CD4-positive, alpha-beta T cell (primary cell): ENCODE results near the gene MVP. TPM values are rescaled to one million over a fixed set of nuclear protein-coding genes. Genes with fewer than 3 reads are reported as not detected.
A peak's percentile ranks its signal among the peaks of the same experiment; 100 is the strongest.

Experiments
- ATAC-seq: fragments of 200-7000 bp; cut with Tn5 transposase; one replicate; pipeline ENCODE4 v1.10.0; 2022; ENCODE audit warnings: mild to moderate bottlenecking; ENCODE audit not compliant: poor library complexity
- CTCF ChIA-PET: fragments of 350-600 bp; sonication (Branson Sonifier 250); formaldehyde crosslinking; loops from one replicate; lab custom pipeline; 2021; ENCODE audit warnings: antibody characterized with exemption, inconsistent platforms; lab: Charles Lee
- POLR2A ChIA-PET: fragments of 350-600 bp; sonication (Branson Sonifier 250); formaldehyde crosslinking; loops from one replicate; lab custom pipeline; 2021; ENCODE audit warnings: antibody characterized with exemption, inconsistent platforms; lab: Charles Lee
- DNase-seq, 14 experiments: peaks; one replicate each; pipeline ENCODE4 v3.0.0-alpha.2; 2013 to 2020; ENCODE audit warnings: mixed read lengths in 2 of 14
- H3K27ac ChIP-seq, 2 donors: one replicate each; pipeline versions ENCODE4 v1.5.1 to v1.7.0; 2013; ENCODE audit warnings: low read length in 2 of 2, low read depth in 1 of 2, mild to moderate bottlenecking in 1 of 2
- H3K27me3 ChIP-seq, 2 experiments: 1 replicate in 1 of 2; 2 replicates in 1 of 2; pipeline versions ENCODE4 v1.6.1 to v1.7.0; 2013; ENCODE audit warnings: low read length in 2 of 2, control low read depth in 1 of 2, mild to moderate bottlenecking in 1 of 2, moderate library complexity in 1 of 2; ENCODE audit not compliant: insufficient read depth in 2 of 2, control insufficient read depth in 1 of 2
- H3K36me3 ChIP-seq: one replicate; pipeline ENCODE4 v1.6.1; 2013; ENCODE audit warnings: low read length, control low read depth; ENCODE audit not compliant: insufficient read depth
- H3K4me1 ChIP-seq: one replicate; pipeline ENCODE4 v1.6.1; 2013; ENCODE audit warnings: low read length, control low read depth; ENCODE audit not compliant: insufficient read depth
- H3K4me3 ChIP-seq: one replicate; pipeline ENCODE4 v1.5.1; 2013; ENCODE audit warnings: mild to moderate bottlenecking, low read length, moderate library complexity
- H3K9me3 ChIP-seq, 2 experiments: 1 replicate in 1 of 2; 2 replicates in 1 of 2; pipeline versions ENCODE4 v1.6.1 to v1.7.0; 2013; ENCODE audit warnings: low read length in 2 of 2, mild to moderate bottlenecking in 2 of 2, control low read depth in 1 of 2, moderate library complexity in 1 of 2; ENCODE audit not compliant: control insufficient read depth in 1 of 2, insufficient read depth in 1 of 2
- H3K27ac Mint-ChIP-seq: one replicate; pipeline ENCODE4 v1.8.0; 2020; ENCODE audit warnings: mixed read lengths
- H3K27me3 Mint-ChIP-seq: one replicate; pipeline ENCODE4 v1.8.0; 2021; ENCODE audit warnings: mixed read lengths
- H3K36me3 Mint-ChIP-seq: one replicate; pipeline ENCODE4 v1.8.0; 2021; ENCODE audit warnings: low read depth, mixed read lengths
- H3K4me1 Mint-ChIP-seq: one replicate; pipeline ENCODE4 v1.8.0; 2021; ENCODE audit warnings: low read depth, mixed read lengths
- H3K4me3 Mint-ChIP-seq: one replicate; pipeline ENCODE4 v1.8.0; 2020; ENCODE audit warnings: mild to moderate bottlenecking, mixed read lengths
- H3K9me3 Mint-ChIP-seq: one replicate; pipeline ENCODE4 v1.8.0; 2020; ENCODE audit warnings: mixed read lengths
- intact Hi-C, 2 experiments: fragments of 100-400 bp; cut with DNase I in 1 of 2; cut with micrococcal nuclease in 1 of 2; formaldehyde crosslinking; loops; one replicate each; pipeline versions ENCODE4 v1.15.1 to v1.9.0; 2023 to 2025; cut with DNase I, micrococcal nuclease
- total RNA-seq, 174 experiments: library from RNA in 2 of 174; stranded (reverse) in 2 of 174; gene quantifications; one replicate each; pipeline ENCODE4 v1.2.3 and lab custom pipeline; 2021 to 2026
- TF ChIP-seq, protein P1 (sequence below): fragments of 200-600 bp; IDR thresholded peaks from one replicate; pipeline ENCODE4 v1.8.0; 2022; ENCODE audit warnings: antibody characterized with exemption, mild to moderate bottlenecking

The MVP gene
- total RNA-seq, 2 experiments from 2014 or later: 115 to 118 TPM

DNA sequence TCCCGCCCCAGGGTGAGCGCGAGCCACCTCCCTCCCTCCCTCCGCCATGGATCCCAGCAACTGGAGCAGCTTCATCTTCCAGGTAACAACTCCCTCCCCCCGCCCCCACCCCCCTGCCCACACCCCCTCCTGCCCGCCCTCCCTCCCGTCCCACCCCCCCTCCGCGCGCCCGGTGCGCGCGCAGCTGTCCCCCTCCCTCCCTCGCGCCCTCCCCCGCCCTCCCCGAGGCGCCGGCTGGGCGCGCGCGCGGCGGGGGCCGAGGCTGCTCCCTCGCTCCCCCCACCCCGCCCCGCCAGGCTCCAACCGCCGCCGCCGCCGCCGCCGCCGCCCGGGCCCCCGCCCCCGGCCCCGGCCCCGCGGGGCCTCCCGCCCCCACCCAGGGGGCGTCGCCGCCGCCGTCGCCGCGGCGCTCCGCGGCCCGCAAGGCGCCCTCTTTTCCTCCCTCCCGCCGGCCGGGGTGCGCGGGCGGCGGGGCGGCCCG is 14.1 kb upstream of the MVP start, which contains the start of gene MAZ:
Gene MAZ, plus strand, starts transcription at position 431 of the 481 bp plus-strand sequence. CDS start 173 bp downstream, outside the sequence.
- ChIA-PET POLR2A (interaction anchor here (0.9 to 11.3 kb wide), 12 partner anchors 11 to 378 kb away, joined by 3 to 217 read pairs (median 16); partner anchors contain the start of genes ALDOA, C16orf54, CDIPT and CORO1A), CTCF (interaction anchor here (0.5 to 3.4 kb wide), 2 partner anchors 11 to 54 kb away, joined by 3 to 75 read pairs; partner anchors contain the start of gene PAGR1)
- intact Hi-C loops: loop anchor here (2.0 to 5.0 kb wide), 6 partner anchors 21 to 261 kb away; partner anchors contain the start of genes ALDOA (in 1 of the 2), HIRIP3 (in 1 of the 2), INO80E (in 1 of the 2) and TAOK2 (in 1 of the 2)
- H3K4me1 ChIP-seq: peaks cover 58% of the 10 kb centered on the region
- ATAC-seq (no peak), DNase-seq (peak in 7 of 14 experiments; percentile 71 to 93 (median 79))
- H3K27me3 Mint-ChIP-seq: no peaks in the 10 kb centered on the region
- H3K9me3 Mint-ChIP-seq: no peaks in the 10 kb centered on the region
- TF ChIP-seq, protein P1, sequence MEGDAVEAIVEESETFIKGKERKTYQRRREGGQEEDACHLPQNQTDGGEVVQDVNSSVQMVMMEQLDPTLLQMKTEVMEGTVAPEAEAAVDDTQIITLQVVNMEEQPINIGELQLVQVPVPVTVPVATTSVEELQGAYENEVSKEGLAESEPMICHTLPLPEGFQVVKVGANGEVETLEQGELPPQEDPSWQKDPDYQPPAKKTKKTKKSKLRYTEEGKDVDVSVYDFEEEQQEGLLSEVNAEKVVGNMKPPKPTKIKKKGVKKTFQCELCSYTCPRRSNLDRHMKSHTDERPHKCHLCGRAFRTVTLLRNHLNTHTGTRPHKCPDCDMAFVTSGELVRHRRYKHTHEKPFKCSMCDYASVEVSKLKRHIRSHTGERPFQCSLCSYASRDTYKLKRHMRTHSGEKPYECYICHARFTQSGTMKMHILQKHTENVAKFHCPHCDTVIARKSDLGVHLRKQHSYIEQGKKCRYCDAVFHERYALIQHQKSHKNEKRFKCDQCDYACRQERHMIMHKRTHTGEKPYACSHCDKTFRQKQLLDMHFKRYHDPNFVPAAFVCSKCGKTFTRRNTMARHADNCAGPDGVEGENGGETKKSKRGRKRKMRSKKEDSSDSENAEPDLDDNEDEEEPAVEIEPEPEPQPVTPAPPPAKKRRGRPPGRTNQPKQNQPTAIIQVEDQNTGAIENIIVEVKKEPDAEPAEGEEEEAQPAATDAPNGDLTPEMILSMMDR: no peak
- peaks cover 52% of the 10 kb centered on the region for H3K4me1 Mint-ChIP-seq
- H3K27ac ChIP-seq: peak within 1 kb of the TSS; percentile 92 to 96
- H3K4me3 Mint-ChIP-seq: peak within 1 kb of the TSS; percentile 100
- H3K27ac Mint-ChIP-seq: peak within 1 kb of the TSS; percentile 98
- peaks cover 71% of the 10 kb centered on the region for H3K36me3 Mint-ChIP-seq
- peaks cover 37% of the 10 kb centered on the region for H3K36me3 ChIP-seq
- no peaks in the 10 kb centered on the region for H3K9me3 ChIP-seq
- H3K27me3 ChIP-seq: no peaks in the 10 kb centered on the region
- H3K4me3 ChIP-seq: peak within 1 kb of the TSS; percentile 94

DNA sequence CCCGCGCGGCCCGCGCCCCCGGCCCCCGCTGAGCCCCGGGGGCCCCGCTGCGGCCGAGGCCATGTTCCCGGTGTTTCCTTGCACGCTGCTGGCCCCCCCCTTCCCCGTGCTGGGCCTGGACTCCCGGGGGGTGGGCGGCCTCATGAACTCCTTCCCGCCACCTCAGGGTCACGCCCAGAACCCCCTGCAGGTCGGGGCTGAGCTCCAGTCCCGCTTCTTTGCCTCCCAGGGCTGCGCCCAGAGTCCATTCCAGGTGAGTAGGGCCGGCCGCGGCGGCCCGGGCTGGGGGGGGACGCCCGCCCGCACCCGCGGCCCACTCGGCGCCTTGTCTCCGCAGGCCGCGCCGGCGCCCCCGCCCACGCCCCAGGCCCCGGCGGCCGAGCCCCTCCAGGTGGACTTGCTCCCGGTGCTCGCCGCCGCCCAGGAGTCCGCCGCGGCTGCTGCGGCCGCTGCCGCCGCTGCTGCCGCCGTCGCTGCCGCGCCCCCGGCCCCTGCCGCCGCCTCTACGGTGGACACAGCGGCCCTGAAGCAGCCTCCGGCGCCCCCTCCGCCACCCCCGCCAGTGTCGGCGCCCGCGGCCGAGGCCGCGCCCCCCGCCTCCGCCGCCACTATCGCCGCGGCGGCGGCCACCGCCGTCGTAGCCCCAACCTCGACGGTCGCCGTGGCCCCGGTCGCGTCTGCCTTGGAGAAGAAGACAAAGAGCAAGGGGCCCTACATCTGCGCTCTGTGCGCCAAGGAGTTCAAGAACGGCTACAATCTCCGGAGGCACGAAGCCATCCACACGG is 13.4 kb upstream of the MVP start:
- CTCF ChIA-PET: interaction anchor here (0.5 to 3.4 kb wide), 23 partner anchors 10 to 207 kb away, joined by 3 to 93 read pairs (median 4); partner anchors contain the start of genes C16orf54, CDIPT, KCTD13 and KIF22
- Mint-ChIP-seq H3K27ac (peak overlapping the region; percentile 98), H3K4me3 (peak overlapping the region; percentile 95), H3K9me3 (no peaks in the 10 kb centered on the region), H3K4me1 (peaks cover 59% of the 10 kb centered on the region), H3K27me3 (no peaks in the 10 kb centered on the region), H3K36me3 (peaks cover 65% of the 10 kb centered on the region)
- no peaks in the 10 kb centered on the region for H3K9me3 ChIP-seq
- peak in 10 of 14 experiments; percentile 31 to 75 (median 52) for DNase-seq
- intact Hi-C loops: loop anchor here (1.0 to 5.0 kb wide), 9 partner anchors 9 to 260 kb away; partner anchors contain the start of genes ALDOA (in 1 of the 2), HIRIP3 (in 1 of the 2), INO80E (in 1 of the 2) and PAGR1 (in 1 of the 2)
- ATAC-seq: no peak
- peak overlapping the region; percentile 63 for H3K4me3 ChIP-seq
- TF ChIP-seq, protein P1: no peak
- no peaks in the 10 kb centered on the region for H3K27me3 ChIP-seq
- H3K4me1 ChIP-seq: peaks cover 65% of the 10 kb centered on the region
- H3K36me3 ChIP-seq: peaks cover 30% of the 10 kb centered on the region
- POLR2A ChIA-PET: interaction anchor here (0.6 to 11.3 kb wide), 29 partner anchors 10 to 377 kb away, joined by 3 to 217 read pairs (median 6); partner anchors contain the start of genes ALDOA, C16orf54, CDIPT and CORO1A
- peak overlapping the region; percentile 34 to 92 for H3K27ac ChIP-seq
